A549 (cell line): ENCODE data around the gene ZNF219. TPM values are rescaled to one million over a fixed set of nuclear protein-coding genes. Genes with fewer than 3 reads are reported as not detected.
A peak's percentile ranks its signal among the peaks of the same experiment; 100 is the strongest.

ENCODE experiments used
- ATAC-seq, 2 experiments: fragments of 200-7000 bp in 1 of 2; fragments of >200 bp in 1 of 2; cut with Nextera tagmentation in 1 of 2; cut with Tn5 transposase in 1 of 2; 3 replicates each; pipeline versions ENCODE4 v1.8.0 to v1.9.1; 2018 to 2020; ENCODE audit warnings: mild to moderate bottlenecking in 1 of 2, moderate library complexity in 1 of 2
- CTCF ChIA-PET: fragments of 300-600 bp; sonication (Branson Sonifier 250); formaldehyde crosslinking; extraction: SDS; loops from one replicate; lab custom pipeline; 2021; ENCODE audit warnings: antibody characterized with exemption, inconsistent platforms; lab: Yijun Ruan, JAX
- POLR2A ChIA-PET: fragments of 350-600 bp; formaldehyde crosslinking; extraction: SDS; loops from one replicate; lab custom pipeline; 2021; ENCODE audit warnings: antibody characterized with exemption, inconsistent platforms; lab: Yijun Ruan, JAX
- DNase-seq, 2 experiments: peaks; one replicate each; pipeline versions ENCODE4 v3.0.0 to v3.0.0-alpha.2; 2011 to 2016; ENCODE audit warnings: low read depth in 1 of 2, low spot score in 1 of 2
- FAIRE-seq: peaks from 2 replicates; lab custom pipeline; 2011; peaks lifted over from hg19 to GRCh38; lab: Jason Lieb, UNC
- H3K27ac ChIP-seq, 2 experiments: fragments of >200 bp; sonication (Bioruptor Twin); formaldehyde crosslinking; 3 replicates each; pipeline ENCODE4 v1.5.1; 2016 to 2017
- H3K4me1 ChIP-seq: fragments of >200 bp; sonication (Bioruptor Twin); formaldehyde crosslinking; 3 replicates; pipeline ENCODE4 v1.6.1; 2016
- H3K4me2 ChIP-seq: fragments of >200 bp; sonication (Bioruptor Twin); formaldehyde crosslinking; 3 replicates; pipeline ENCODE4 v1.6.1; 2016
- H3K4me3 ChIP-seq: fragments of >200 bp; sonication (Bioruptor Twin); formaldehyde crosslinking; 3 replicates; pipeline ENCODE4 v1.5.1; 2016
- H3K9me3 ChIP-seq: fragments of >200 bp; sonication (Bioruptor Twin); formaldehyde crosslinking; 3 replicates; pipeline ENCODE4 v1.6.1; 2016
- BHLHE40 ChIP-seq: IDR thresholded peaks from 2 replicates; pipeline ENCODE4 v1.6.1; 2012; ENCODE audit warnings: low read depth, low read length, inconsistent platforms
- CHD4 ChIP-seq: fragments of 200-600 bp; sonication (generic); IDR thresholded peaks from 2 replicates; pipeline ENCODE4 v1.6.1; 2016; ENCODE audit warnings: antibody characterized with exemption, mild to moderate bottlenecking, borderline replicate concordance
- FOSB ChIP-seq: fragments of 250-450 bp; sonication (Bioruptor Pico); IDR thresholded peaks from 2 replicates; pipeline ENCODE4 v1.5.0; 2020; ENCODE audit warnings: mild to moderate bottlenecking, moderate library complexity
- FOSL2 ChIP-seq, 2 experiments: fragments of 450-650 bp in 1 of 2; fragments of >200 bp in 1 of 2; sonication (Bioruptor Twin) in 1 of 2; formaldehyde crosslinking; IDR thresholded peaks; 2 replicates each; pipeline versions ENCODE4 v1.5.0 to v1.6.1; 2016 to 2020; ENCODE audit warnings: mild to moderate bottlenecking in 1 of 2, moderate library complexity in 1 of 2
- GATA3 ChIP-seq: IDR thresholded peaks from 2 replicates; pipeline ENCODE4 v1.6.1; 2012; ENCODE audit warnings: borderline replicate concordance
- HEYL ChIP-seq: fragments of 250-450 bp; sonication (Bioruptor Pico); IDR thresholded peaks from 2 replicates; pipeline ENCODE4 v1.8.0; 2021; ENCODE audit warnings: mild to moderate bottlenecking, moderate library complexity
- KDM1A ChIP-seq: fragments of 200-600 bp; sonication (generic); IDR thresholded peaks from 2 replicates; pipeline ENCODE4 v1.6.1; 2016; ENCODE audit warnings: low read depth, mild to moderate bottlenecking
- MAFK ChIP-seq: fragments of 450-650 bp; IDR thresholded peaks from 2 replicates; pipeline ENCODE4 v1.6.1; 2014; ENCODE audit not compliant: partially characterized antibody
- MAX ChIP-seq: IDR thresholded peaks from 2 replicates; pipeline ENCODE4 v1.6.1; 2012
- MYC ChIP-seq: IDR thresholded peaks from 2 replicates; pipeline ENCODE4 v1.6.1; 2012; ENCODE audit warnings: mild to moderate bottlenecking, inconsistent platforms, low read length, improper control_type of control experiment, borderline replicate concordance
- NPAS2 ChIP-seq: fragments of 250-450 bp; sonication (Bioruptor Pico); IDR thresholded peaks from 2 replicates; pipeline ENCODE4 v1.8.0; 2022; ENCODE audit warnings: mild to moderate bottlenecking, moderate library complexity, borderline replicate concordance
- NR3C1 ChIP-seq: fragments of >200 bp; sonication (Bioruptor Twin); formaldehyde crosslinking; IDR thresholded peaks from 3 replicates; pipeline ENCODE4 v1.6.1; 2017
- REST ChIP-seq: fragments of 200-600 bp; sonication (generic); IDR thresholded peaks from 2 replicates; pipeline ENCODE4 v1.6.1; 2016; ENCODE audit warnings: antibody characterized with exemption, mild to moderate bottlenecking, moderate library complexity
- RNF2 ChIP-seq: fragments of 200-600 bp; sonication (generic); IDR thresholded peaks from 2 replicates; pipeline ENCODE4 v1.6.1; 2016; ENCODE audit warnings: low read depth, mild to moderate bottlenecking, antibody characterized with exemption, moderate library complexity, borderline replicate concordance
- SREBF2 ChIP-seq: fragments of 450-650 bp; IDR thresholded peaks from 2 replicates; pipeline ENCODE4 v1.6.1; 2014; ENCODE audit warnings: mild to moderate bottlenecking, moderate library complexity
- ZNF302 ChIP-seq: fragments of 250-450 bp; sonication (Bioruptor Pico); IDR thresholded peaks from 2 replicates; pipeline ENCODE4 v1.9.0; 2021; ENCODE audit warnings: inconsistent platforms, mild to moderate bottlenecking, moderate library complexity
- WGBS: methylation state at CpG from one replicate; pipeline ENCODE4 v1.1.6; 2017; ENCODE audit errors: missing lambda C conversion rate; 5-methylcytosine and 5-hydroxymethylcytosine counted together
- polyA plus RNA-seq, 4 experiments: library from polyadenylated mRNA; depleted of rRNA in 3 of 4; stranded (reverse); fragments of >200 nt; fragmentation: RNase III in 1 of 4; extraction: RNeasy Plus Mini Kit Qiagen cat#74134 plus additional on column Dnase treatment in 1 of 4; gene quantifications; 2 replicates in 3 of 4; 3 replicates in 1 of 4; pipeline ENCODE4 v1.2.3, GENCODE V29; 2011 to 2017
- TF ChIP-seq, protein P1 (sequence below): IDR thresholded peaks from 2 replicates; pipeline ENCODE4 v1.6.1; 2012; ENCODE audit warnings: low read depth, borderline replicate concordance
- TF ChIP-seq, protein P2 (sequence below): fragments of >200 bp; sonication (Bioruptor Twin); formaldehyde crosslinking; IDR thresholded peaks from 3 replicates; pipeline ENCODE4 v1.6.1; 2016

The ZNF219 gene
- polyA plus RNA-seq, 2 of the 4 experiments (the other 2 are of a cell fraction) = 17.3 to 31.0 TPM

DNA sequence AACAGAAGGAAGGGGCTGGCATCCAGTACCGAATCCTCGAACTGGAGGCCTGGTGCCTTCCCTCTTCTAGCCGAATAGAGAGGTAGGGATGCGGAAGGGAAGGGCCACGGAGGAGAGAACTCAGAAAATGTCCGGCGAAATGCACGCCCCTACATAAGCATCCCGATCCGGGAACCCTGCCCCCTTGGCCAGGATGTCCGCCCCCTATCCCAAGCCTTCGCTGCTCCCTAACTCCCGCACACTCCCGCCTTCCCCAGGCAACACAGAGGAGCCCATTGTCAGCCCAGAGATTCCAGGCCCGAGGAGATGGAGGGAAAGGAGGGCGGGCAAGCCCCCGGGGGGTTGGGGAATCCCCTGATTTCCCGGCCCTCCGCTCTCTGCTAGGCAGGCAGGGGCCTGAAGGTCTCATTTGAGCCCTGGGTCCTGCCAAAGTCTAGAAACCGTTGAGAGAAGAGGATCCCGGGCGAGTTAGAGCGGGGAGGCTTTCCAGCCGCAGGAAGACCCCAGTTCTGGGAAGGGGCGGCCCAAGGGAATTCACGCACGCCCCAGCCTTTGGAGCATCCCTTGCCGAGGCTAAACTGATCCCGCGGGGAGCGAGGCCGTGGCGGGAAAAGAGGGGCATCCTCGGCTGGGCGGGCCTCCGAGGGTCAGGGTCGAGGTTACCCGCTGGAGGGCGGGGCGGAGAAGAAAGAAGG is 28.9 kb downstream of the ZNF219 start:
- FAIRE-seq (no peak), DNase-seq (peak in 1 of 2 experiments; percentile 19), ATAC-seq (peak in 1 of 2 experiments; percentile 8; a peak in 3 of 6 replicates)
- peak overlapping the region; percentile 99 for H3K4me2 ChIP-seq
- WGBS = 29% methylated on average over 36 of the region's 40 CpGs
- H3K27ac ChIP-seq = peak overlapping the region; percentile 83 to 95
- ChIA-PET POLR2A (interaction anchor here (0.9 to 1.7 kb wide), 4 partner anchors 19 to 55 kb away, joined by 3 to 11 read pairs (median 8); no protein-coding TSS in a partner anchor), CTCF (interaction anchor here (1.1 to 15.5 kb wide), 18 partner anchors 12 to 55 kb away, joined by 3 to 369 read pairs (median 26); partner anchors contain the start of genes TMEM253 and ZNF219)
- peaks cover 23% of the 10 kb centered on the region for H3K4me1 ChIP-seq
- TF ChIP-seq MAX (no peak), SREBF2 (no peak), BHLHE40 (no peak), MYC (no peak), ZNF302 (CRISPR knock-in tag) (no peak), CHD4 (no peak), NR3C1 (no peak), RNF2 (no peak), MAFK (no peak), FOSL2 (IDR thresholded peaks at IDR 0.05) (no peak), FOSL2 (CRISPR knock-in tag; IDR thresholded peaks at IDR 0.05) (no peak), HEYL (CRISPR knock-in tag) (no peak), FOSB (CRISPR knock-in tag) (no peak), NPAS2 (CRISPR knock-in tag) (no peak), GATA3 (no peak), REST (no peak), KDM1A (no peak)
- TF ChIP-seq, protein P1, sequence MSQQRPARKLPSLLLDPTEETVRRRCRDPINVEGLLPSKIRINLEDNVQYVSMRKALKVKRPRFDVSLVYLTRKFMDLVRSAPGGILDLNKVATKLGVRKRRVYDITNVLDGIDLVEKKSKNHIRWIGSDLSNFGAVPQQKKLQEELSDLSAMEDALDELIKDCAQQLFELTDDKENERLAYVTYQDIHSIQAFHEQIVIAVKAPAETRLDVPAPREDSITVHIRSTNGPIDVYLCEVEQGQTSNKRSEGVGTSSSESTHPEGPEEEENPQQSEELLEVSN = no peak
- TF ChIP-seq, protein P2, sequence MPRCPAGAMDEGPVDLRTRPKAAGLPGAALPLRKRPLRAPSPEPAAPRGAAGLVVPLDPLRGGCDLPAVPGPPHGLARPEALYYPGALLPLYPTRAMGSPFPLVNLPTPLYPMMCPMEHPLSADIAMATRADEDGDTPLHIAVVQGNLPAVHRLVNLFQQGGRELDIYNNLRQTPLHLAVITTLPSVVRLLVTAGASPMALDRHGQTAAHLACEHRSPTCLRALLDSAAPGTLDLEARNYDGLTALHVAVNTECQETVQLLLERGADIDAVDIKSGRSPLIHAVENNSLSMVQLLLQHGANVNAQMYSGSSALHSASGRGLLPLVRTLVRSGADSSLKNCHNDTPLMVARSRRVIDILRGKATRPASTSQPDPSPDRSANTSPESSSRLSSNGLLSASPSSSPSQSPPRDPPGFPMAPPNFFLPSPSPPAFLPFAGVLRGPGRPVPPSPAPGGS = no peak
- peak overlapping the region; percentile 79 for H3K4me3 ChIP-seq
- H3K9me3 ChIP-seq = no peaks in the 10 kb centered on the region
